Astrocyte of the spinal cord (primary cell): ENCODE data around the gene SH2D7.

Experiments used
- DNase-seq: peaks from one replicate; pipeline ENCODE4 v3.0.0; 2011; ENCODE audit warnings: low read depth, low spot score
- H3K4me3 ChIP-seq: 2 replicates; pipeline ENCODE4 v1.5.1; 2011; ENCODE audit warnings: low read depth, mild to moderate bottlenecking, low read length, moderate library complexity
- CTCF ChIP-seq: IDR thresholded peaks from 2 replicates; pipeline ENCODE4 v1.5.1; 2012; ENCODE audit warnings: low read depth, mild to moderate bottlenecking, low read length, inconsistent platforms
- in situ Hi-C: cut with HindIII; loops from 2 replicates; pipeline ENCODE4 v1.10.0; 2017; ENCODE audit warnings: low sequenced_read_pairs

SH2D7 gene

GRCh38 chr15:78092261-78093041 lies at the start of gene SH2D7:
TSS of gene SH2D7 (plus strand) at chr15:78092561. CDS start at chr15:78092585, 24 bp downstream.
- H3K4me3 ChIP-seq: no peak within 1 kb of the TSS
- in situ Hi-C loops: no loop called here
- DNase-seq: no peak
- TF ChIP-seq CTCF: no peak

- no peak for DNase-seq
- H3K4me3 ChIP-seq: no peak overlapping the region
- in situ Hi-C loops: no loop called here
- no peak for TF ChIP-seq CTCF
Observed at GRCh38 chr15:78044407-78045155, 47.8 kb upstream of the SH2D7 start.

- no peak overlapping the region for H3K4me3 ChIP-seq
- in situ Hi-C loops: no loop called here
- TF ChIP-seq CTCF: no peak
- DNase-seq: no peak
Observed at GRCh38 chr15:78045189-78045588, 47.2 kb upstream of the SH2D7 start.

GRCh38 chr15:78046796-78047341 lies 45.5 kb upstream of the SH2D7 start:
- in situ Hi-C loops: no loop called here
- TF ChIP-seq CTCF: no peak
- no peak overlapping the region for H3K4me3 ChIP-seq
- DNase-seq: no peak

GRCh38 chr15:78047761-78048627 lies 44.4 kb upstream of the SH2D7 start:
- H3K4me3 ChIP-seq: no peak overlapping the region
- in situ Hi-C loops: no loop called here
- no peak for TF ChIP-seq CTCF
- DNase-seq: peak; percentile 74

- in situ Hi-C loops: no loop called here
- DNase-seq: no peak
- no peak overlapping the region for H3K4me3 ChIP-seq
- TF ChIP-seq CTCF: no peak
Observed at GRCh38 chr15:78048628-78048920, 43.8 kb upstream of the SH2D7 start.
